GM23248 (cell line): ENCODE data around the gene AVPI1.

Experiments used
- EZH2 ChIP-seq: fragments of 200-600 bp; sonication (generic); IDR thresholded peaks from 2 replicates; pipeline ENCODE4 v1.6.1; 2018; ENCODE audit warnings: antibody characterized with exemption, mild to moderate bottlenecking; ENCODE audit not compliant: insufficient read depth, poor library complexity, severe bottlenecking
- EZH2phosphoT487 ChIP-seq: fragments of 200-600 bp; sonication (generic); IDR thresholded peaks from 2 replicates; pipeline ENCODE4 v1.6.1; 2018; ENCODE audit warnings: antibody characterized with exemption, moderate library complexity, mild to moderate bottlenecking, low read depth; ENCODE audit not compliant: insufficient read depth

GRCh38 chr10:97640174-97640867 lies 46.7 kb downstream of the AVPI1 start, which contains the start of gene PI4K2A:
- no peak for TF ChIP-seq EZH2phosphoT487
- no peak for TF ChIP-seq EZH2
